ENCODE measurements around the gene PJVK. TPM values are rescaled to one million over a fixed set of nuclear protein-coding genes. Genes with fewer than 3 reads are reported as not detected.

Gene PJVK
- total and polyA plus RNA-seq, 2 of the 13 experiments (the other 11 are each of a cell fraction or from before 2014, with no cell fraction given) = 1.2 to 2.6 TPM

DNA sequence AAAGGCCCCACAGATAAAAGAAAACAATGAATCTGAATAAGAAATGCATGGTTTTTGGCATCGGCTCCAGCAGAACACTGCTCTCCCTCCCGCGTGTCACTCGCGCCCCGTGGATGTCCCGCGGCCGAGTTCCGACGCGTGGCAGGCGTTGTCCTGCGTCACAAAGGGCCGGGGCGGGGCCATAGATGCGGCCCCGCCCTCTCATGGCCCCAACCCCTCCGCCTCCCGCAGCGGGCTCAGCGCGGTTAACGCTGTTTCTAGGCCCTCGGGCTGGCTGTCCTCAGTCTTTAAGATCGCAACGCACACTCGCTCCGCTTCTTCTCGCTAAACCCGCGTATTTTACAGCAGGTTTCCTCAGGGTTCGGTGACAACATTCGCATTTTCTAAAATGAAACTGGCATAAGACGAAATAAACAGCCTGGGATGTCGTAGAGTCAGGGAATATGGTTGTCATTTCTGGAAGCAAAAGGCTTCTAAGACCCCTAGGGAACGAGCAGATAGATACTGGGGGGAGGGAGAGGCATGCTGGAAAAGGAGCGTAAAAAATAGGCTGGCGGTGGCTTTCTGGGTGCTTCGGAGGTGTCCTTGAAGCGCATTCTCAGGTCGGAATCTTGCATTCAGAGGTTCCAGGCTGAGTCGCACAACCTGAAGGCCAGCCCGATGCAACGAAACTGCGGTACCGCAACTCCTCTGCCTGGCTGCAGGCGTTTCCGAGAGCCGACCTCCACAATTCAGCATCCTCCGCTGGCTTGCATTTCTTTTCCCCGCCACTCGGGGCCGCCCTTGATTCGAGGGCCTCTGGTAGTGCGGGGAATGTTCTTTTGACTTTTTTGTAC is 27.5 kb downstream of the PJVK start, which contains the start of gene FKBP7 (continued):
- TF ChIP-seq, protein P1, sequence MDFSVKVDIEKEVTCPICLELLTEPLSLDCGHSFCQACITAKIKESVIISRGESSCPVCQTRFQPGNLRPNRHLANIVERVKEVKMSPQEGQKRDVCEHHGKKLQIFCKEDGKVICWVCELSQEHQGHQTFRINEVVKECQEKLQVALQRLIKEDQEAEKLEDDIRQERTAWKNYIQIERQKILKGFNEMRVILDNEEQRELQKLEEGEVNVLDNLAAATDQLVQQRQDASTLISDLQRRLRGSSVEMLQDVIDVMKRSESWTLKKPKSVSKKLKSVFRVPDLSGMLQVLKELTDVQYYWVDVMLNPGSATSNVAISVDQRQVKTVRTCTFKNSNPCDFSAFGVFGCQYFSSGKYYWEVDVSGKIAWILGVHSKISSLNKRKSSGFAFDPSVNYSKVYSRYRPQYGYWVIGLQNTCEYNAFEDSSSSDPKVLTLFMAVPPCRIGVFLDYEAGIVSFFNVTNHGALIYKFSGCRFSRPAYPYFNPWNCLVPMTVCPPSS (IDR thresholded peaks at IDR 0.05) = no peak
- TF ChIP-seq KLF16 (CRISPR knock-in tag; IDR thresholded peaks at IDR 0.05) (peak in 1 of 2 experiments; percentile 68; a peak in 2 of 4 replicates), LCORL (IDR thresholded peaks at IDR 0.05) (no peak), LCORL (CRISPR knock-in tag; IDR thresholded peaks at IDR 0.05) (peak; percentile 92), NR2F6 (IDR thresholded peaks at IDR 0.05) (no peak), NR2F6 (CRISPR knock-in tag; IDR thresholded peaks at IDR 0.05) (0 out of 2 replicates have a peak, but pooled peaks have one; percentile 15), NFRKB (IDR thresholded peaks at IDR 0.05) (no peak), KAT8 (CRISPR knock-in tag; IDR thresholded peaks at IDR 0.05) (peak; percentile 55; the same call in 1 of the 2 replicates), SOX13 (IDR thresholded peaks at IDR 0.05) (no peak), SOX13 (CRISPR knock-in tag; conservative IDR thresholded peaks at IDR 0.05 in 1 of 2, IDR thresholded peaks at IDR 0.05 in 1 of 2) (peak in 1 of 2 experiments; percentile 81; a peak in 2 of 4 replicates), ZNF367 (CRISPR knock-in tag; IDR thresholded peaks at IDR 0.05; ENCODE audit: borderline replicate concordance) (peak; percentile 85; the same call in 1 of the 2 replicates), ZNF781 (CRISPR knock-in tag; IDR thresholded peaks at IDR 0.05; ENCODE audit: borderline replicate concordance, not compliant biosample characterization) (peak; percentile 80), RNF2 (conservative IDR thresholded peaks at IDR 0.05; ENCODE audit: low read depth) (no peak), CREM (IDR thresholded peaks at IDR 0.05) (peak; percentile 82), CREM (CRISPR knock-in tag; IDR thresholded peaks at IDR 0.05) (0 out of 2 replicates have a peak, but pooled peaks have one; percentile 13), CBFB (CRISPR knock-in tag; IDR thresholded peaks at IDR 0.05) (no peak)
- TF ChIP-seq, protein P2, sequence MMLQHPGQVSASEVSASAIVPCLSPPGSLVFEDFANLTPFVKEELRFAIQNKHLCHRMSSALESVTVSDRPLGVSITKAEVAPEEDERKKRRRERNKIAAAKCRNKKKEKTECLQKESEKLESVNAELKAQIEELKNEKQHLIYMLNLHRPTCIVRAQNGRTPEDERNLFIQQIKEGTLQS (CRISPR knock-in tag; IDR thresholded peaks at IDR 0.05) = 0 out of 2 replicates have a peak, but pooled peaks have one; percentile 37
- TF ChIP-seq, protein P3, sequence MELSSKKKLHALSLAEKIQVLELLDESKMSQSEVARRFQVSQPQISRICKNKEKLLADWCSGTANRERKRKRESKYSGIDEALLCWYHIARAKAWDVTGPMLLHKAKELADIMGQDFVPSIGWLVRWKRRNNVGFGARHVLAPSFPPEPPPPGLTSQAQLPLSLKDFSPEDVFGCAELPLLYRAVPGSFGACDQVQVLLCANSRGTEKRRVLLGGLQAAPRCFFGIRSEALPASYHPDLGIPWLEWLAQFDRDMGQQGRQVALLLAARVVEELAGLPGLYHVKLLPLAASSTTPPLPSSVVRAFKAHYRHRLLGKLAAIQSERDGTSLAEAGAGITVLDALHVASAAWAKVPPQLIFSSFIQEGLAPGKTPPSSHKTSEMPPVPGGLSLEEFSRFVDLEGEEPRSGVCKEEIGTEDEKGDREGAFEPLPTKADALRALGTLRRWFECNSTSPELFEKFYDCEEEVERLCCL (CRISPR knock-in tag; IDR thresholded peaks at IDR 0.05; ENCODE audit: borderline replicate concordance) = peak; percentile 89; the same call in 1 of the 2 replicates
- TF ChIP-seq, protein P4, sequence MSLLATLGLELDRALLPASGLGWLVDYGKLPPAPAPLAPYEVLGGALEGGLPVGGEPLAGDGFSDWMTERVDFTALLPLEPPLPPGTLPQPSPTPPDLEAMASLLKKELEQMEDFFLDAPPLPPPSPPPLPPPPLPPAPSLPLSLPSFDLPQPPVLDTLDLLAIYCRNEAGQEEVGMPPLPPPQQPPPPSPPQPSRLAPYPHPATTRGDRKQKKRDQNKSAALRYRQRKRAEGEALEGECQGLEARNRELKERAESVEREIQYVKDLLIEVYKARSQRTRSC (CRISPR knock-in tag; IDR thresholded peaks at IDR 0.05; ENCODE audit: low read depth) = no peak
- TF ChIP-seq, protein P5, sequence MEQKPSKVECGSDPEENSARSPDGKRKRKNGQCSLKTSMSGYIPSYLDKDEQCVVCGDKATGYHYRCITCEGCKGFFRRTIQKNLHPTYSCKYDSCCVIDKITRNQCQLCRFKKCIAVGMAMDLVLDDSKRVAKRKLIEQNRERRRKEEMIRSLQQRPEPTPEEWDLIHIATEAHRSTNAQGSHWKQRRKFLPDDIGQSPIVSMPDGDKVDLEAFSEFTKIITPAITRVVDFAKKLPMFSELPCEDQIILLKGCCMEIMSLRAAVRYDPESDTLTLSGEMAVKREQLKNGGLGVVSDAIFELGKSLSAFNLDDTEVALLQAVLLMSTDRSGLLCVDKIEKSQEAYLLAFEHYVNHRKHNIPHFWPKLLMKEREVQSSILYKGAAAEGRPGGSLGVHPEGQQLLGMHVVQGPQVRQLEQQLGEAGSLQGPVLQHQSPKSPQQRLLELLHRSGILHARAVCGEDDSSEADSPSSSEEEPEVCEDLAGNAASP (CRISPR knock-in tag; IDR thresholded peaks at IDR 0.05; ENCODE audit: borderline replicate concordance) = peak; percentile 70
- TF ChIP-seq, protein P6, sequence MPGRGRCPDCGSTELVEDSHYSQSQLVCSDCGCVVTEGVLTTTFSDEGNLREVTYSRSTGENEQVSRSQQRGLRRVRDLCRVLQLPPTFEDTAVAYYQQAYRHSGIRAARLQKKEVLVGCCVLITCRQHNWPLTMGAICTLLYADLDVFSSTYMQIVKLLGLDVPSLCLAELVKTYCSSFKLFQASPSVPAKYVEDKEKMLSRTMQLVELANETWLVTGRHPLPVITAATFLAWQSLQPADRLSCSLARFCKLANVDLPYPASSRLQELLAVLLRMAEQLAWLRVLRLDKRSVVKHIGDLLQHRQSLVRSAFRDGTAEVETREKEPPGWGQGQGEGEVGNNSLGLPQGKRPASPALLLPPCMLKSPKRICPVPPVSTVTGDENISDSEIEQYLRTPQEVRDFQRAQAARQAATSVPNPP (CRISPR knock-in tag; IDR thresholded peaks at IDR 0.05) = no peak
- TF ChIP-seq, protein P7, sequence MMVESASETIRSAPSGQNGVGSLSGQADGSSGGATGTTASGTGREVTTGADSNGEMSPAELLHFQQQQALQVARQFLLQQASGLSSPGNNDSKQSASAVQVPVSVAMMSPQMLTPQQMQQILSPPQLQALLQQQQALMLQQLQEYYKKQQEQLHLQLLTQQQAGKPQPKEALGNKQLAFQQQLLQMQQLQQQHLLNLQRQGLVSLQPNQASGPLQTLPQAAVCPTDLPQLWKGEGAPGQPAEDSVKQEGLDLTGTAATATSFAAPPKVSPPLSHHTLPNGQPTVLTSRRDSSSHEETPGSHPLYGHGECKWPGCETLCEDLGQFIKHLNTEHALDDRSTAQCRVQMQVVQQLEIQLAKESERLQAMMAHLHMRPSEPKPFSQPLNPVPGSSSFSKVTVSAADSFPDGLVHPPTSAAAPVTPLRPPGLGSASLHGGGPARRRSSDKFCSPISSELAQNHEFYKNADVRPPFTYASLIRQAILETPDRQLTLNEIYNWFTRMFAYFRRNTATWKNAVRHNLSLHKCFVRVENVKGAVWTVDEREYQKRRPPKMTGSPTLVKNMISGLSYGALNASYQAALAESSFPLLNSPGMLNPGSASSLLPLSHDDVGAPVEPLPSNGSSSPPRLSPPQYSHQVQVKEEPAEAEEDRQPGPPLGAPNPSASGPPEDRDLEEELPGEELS (CRISPR knock-in tag; IDR thresholded peaks at IDR 0.05) = peak; percentile 39; the same call in 1 of the 2 replicates
